ENCODE measurements around the gene CEP70. TPM values are rescaled to one million over a fixed set of nuclear protein-coding genes. Genes with fewer than 3 reads are reported as not detected.
"Not testable (repeated sequence)": the region's sequence is repeated elsewhere in the genome, so short reads cannot be mapped to it uniquely, and the experiment has no call there.

The CEP70 gene
- total RNA-seq, 3 donors from 2014 or later, result 29.7 to 56.9 (median 37.9) TPM

DNA sequence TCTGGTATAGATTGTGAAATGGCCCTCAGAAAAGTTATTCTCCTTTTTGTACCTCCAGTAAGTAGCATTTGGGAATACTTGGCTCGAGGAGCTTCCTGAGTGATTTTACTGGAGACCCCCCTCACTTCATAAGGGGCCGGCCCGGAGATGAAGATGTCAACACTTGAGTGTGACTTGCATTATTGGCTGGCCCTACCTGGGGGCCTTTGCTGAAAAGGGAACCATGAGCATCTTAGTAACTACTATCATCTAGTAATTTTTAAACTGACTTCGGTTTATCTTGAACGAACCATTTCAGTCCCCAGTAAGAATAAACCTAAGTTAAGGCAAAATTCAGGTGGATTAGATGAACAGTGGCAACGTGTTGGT is 15.8 kb upstream of the CEP70 start:
- DNase-seq (no peak), ATAC-seq (no peak)
- Histone ChIP-seq H3K9me3 (no peaks in the 10 kb centered on the region), H3K4me3 (no peak overlapping the region), H3K36me3 (ENCODE audit: low read depth) (no peaks in the 10 kb centered on the region), H3K4me1 (ENCODE audit: low read depth) (peaks cover 8% of the 10 kb centered on the region)
- TF ChIP-seq, protein P1, sequence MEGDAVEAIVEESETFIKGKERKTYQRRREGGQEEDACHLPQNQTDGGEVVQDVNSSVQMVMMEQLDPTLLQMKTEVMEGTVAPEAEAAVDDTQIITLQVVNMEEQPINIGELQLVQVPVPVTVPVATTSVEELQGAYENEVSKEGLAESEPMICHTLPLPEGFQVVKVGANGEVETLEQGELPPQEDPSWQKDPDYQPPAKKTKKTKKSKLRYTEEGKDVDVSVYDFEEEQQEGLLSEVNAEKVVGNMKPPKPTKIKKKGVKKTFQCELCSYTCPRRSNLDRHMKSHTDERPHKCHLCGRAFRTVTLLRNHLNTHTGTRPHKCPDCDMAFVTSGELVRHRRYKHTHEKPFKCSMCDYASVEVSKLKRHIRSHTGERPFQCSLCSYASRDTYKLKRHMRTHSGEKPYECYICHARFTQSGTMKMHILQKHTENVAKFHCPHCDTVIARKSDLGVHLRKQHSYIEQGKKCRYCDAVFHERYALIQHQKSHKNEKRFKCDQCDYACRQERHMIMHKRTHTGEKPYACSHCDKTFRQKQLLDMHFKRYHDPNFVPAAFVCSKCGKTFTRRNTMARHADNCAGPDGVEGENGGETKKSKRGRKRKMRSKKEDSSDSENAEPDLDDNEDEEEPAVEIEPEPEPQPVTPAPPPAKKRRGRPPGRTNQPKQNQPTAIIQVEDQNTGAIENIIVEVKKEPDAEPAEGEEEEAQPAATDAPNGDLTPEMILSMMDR (IDR thresholded peaks at IDR 0.05), result no peak
- intact Hi-C loops (cut with DNase I, micrococcal nuclease), result no loop called here

DNA sequence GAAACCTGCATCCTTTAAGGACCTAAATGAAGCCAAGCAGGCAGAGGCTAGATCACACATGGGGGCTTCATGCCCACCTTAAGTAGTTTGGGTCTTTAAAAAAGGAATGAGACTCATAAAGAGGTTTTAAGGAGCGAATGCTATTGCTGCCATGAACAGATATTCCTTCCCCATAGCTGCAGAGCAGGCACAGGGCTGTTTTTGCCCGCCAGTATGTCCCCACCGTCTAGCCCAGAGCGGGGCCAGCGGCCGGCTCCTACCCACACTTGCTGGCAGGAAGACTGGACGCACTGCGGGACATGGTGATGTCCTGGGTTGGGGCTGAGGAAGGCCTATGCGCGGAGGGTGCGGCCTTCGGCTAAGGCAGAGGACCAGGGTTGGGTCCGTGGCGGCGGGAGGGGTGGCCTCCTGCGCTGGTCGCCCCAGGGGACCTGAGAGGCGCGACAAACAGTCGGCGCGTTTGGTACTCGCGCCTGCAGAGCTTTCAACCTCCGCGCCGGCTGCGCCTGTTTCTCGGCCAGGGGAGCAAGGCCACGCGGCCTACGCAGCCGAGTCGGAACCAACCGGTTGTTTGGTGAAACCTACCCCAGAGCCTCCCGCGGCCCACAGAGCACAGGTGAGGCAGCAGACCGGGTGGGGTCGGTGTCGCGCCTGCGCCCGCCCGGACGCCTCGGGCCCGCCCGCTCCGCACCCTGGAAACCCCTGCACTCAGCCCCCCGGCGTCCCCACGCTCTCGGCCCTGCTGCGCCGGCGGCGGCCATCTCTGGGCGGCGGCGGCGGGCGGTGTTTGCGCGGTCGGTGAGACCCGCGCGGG is 14.5 kb upstream of the CEP70 start, which contains the start of gene FAIM:
TSS of gene FAIM (plus strand) at position 450 of the 814 bp plus-strand sequence. CDS start 10,956 bp downstream, outside the sequence.
- Histone ChIP-seq H3K9me3 (no peaks in the 10 kb centered on the region), H3K36me3 (ENCODE audit: low read depth) (no peaks in the 10 kb centered on the region), H3K4me1 (ENCODE audit: low read depth) (peaks cover 8% of the 10 kb centered on the region), H3K4me3 (peak within 1 kb of the TSS; percentile 31)
- ATAC-seq, result peak; percentile 84
- intact Hi-C loops (cut with DNase I, micrococcal nuclease), result no loop called here
- TF ChIP-seq, protein P1 (IDR thresholded peaks at IDR 0.05), result no peak
- peak; percentile 72 to 84 (median 81) for DNase-seq

DNA sequence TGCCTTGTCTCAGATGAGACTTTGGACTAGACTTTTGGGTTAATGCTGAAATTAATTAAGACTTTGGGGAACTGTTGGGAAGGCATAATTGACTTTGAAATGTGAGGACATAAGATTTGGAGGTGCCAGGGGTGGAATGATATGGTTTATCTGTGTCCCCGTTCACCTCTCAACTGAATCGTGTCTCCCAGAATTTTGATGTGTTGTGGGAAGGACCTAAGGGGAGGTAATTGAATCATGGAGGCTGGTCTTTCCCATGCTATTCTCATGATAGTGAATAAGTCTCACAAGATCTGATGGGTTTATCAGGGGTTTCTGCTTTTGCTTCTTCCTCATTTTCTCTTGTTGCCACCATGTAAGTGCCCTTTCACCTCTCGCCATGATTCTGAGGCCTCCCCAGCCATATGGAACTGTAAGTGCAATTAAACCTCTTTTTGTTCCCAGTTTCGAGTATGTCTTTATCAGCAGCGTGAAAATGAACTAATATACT is 10.1 kb upstream of the CEP70 start:
- H3K4me1 ChIP-seq (ENCODE audit: low read depth); intact Hi-C loops (cut with DNase I, micrococcal nuclease); H3K36me3 ChIP-seq (ENCODE audit: low read depth); H3K4me3 ChIP-seq; ATAC-seq; H3K9me3 ChIP-seq; DNase-seq: not testable (repeated sequence)

DNA sequence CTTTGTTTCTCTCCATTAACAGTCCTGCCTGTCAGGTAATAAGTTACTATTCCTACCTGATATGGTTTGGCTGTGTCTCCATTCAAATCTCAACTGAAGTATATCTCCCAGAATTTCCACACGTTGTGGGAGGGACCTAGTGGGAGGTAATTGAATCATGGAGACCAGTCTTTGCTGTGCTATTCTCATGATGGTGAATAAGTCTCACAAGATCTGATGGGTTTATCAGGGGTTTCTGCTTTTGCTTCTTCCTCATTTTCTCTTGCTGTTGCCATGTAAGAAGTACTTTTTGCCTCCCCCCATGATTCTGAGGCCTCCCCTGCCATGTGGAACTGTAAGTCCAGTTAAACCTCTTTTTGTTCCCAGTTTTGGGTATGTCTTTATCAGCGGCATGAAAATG is 7.6 kb upstream of the CEP70 start:
- DNase-seq; H3K4me1 ChIP-seq (ENCODE audit: low read depth); H3K36me3 ChIP-seq (ENCODE audit: low read depth); ATAC-seq; H3K9me3 ChIP-seq; H3K4me3 ChIP-seq; intact Hi-C loops (cut with DNase I, micrococcal nuclease): not testable (repeated sequence)

DNA sequence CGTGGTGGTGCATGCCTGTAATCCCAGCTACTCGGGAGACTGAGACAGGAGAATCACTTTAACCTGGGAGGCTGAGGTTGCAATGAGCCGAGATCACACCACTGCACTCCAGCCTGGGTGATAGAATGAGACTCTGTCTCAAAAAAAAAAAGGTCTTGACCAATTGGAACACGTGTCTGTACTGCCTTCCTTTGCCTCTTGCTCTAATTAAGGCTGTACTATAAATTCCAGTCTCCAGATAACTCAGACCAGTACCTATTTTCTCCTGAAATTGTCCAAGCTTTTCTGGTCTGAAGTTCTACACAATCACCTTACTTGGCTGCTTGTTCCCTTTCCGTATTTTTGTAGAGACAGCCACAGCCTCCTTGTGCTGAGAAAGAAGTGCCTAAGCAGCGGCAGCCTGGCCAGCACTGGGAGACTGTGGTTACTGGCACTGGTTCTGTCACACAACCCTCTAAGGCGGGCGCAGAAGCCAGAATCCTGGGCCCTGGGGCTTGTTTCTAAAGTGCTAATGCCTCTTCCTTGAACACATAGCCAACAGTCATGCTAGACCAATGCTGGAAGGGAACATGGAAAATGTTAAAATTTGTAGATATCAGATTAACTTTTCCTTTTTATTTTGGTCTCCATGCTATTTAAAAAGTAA is 6.2 kb upstream of the CEP70 start:
- Histone ChIP-seq H3K4me1 (ENCODE audit: low read depth) (no peaks in the 10 kb centered on the region), H3K36me3 (ENCODE audit: low read depth) (no peaks in the 10 kb centered on the region), H3K9me3 (peaks cover 5% of the 10 kb centered on the region), H3K4me3 (no peak overlapping the region)
- ATAC-seq (no peak), DNase-seq (no peak)
- TF ChIP-seq, protein P1 (IDR thresholded peaks at IDR 0.05), result no peak
- intact Hi-C loops (cut with DNase I, micrococcal nuclease), result no loop called here

DNA sequence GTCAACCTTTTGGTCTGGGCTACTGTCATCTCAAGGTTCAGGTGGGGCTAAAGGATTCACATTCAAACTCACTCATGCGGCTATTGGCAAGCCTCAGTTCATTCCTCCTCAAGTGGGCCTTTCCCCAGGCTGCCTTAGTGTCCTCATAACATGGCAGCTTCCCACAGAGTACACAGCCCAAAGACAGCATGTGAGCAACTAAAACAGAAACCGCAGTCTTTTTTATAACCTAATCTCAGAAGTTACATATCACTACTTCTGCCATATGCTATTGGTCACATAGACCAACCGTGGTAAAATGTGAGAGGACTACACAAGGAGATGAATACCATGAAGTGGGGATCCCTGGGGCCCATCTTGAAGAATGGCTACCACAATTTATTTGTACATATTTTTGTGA is 4.5 kb upstream of the CEP70 start:
- ATAC-seq, result no peak
- Histone ChIP-seq H3K36me3 (ENCODE audit: low read depth) (no peaks in the 10 kb centered on the region), H3K9me3 (peaks cover 5% of the 10 kb centered on the region), H3K4me1 (ENCODE audit: low read depth) (no peaks in the 10 kb centered on the region), H3K4me3 (no peak overlapping the region)
- TF ChIP-seq, protein P1 (IDR thresholded peaks at IDR 0.05), result no peak
- intact Hi-C loops (cut with DNase I, micrococcal nuclease), result loop anchor here (5.0 to 10.0 kb wide), 2 partner anchors 184 to 324 kb away; no protein-coding TSS in a partner anchor
- no peak for DNase-seq

DNA sequence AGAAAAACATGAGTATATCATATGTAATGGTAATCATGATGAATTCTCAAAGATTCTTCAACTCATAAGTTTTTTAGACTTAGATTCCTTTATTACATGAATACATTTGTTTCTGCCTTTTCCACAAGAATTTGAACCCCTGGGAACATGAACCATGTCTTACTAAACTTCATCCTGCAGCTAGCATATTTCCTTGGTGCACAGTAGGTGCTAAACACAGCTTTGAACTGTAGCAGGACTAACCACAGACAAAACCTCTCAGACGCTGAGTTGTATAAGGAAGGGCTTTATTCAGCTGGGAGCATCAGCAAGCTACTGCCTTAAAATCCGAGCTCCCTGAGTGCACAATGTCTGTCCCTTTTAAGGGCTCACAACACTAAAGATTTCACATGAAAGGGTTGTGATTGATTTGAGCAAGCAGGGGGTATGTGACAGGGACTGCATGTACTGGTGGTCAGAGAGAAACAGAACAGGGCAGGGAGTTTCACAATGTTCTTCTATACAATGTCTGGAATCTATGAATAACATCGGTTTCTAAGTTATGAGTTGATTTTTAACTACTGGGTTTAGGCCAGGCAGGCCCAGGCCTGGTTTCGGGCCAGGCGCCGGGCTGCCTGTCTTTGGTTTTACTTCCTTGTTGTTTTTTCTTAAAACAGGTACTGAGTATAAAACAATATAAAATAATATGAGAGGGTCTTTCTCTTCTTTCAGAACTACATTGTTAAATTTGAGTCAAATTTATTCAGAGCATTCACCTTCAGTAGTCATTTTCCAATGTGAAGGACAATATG is 3.3 kb upstream of the CEP70 start:
- peaks cover 11% of the 10 kb centered on the region for H3K4me1 ChIP-seq (ENCODE audit: low read depth)
- ATAC-seq; H3K9me3 ChIP-seq; H3K36me3 ChIP-seq (ENCODE audit: low read depth); H3K4me3 ChIP-seq: not testable (repeated sequence)
- intact Hi-C loops (cut with DNase I, micrococcal nuclease), result loop anchor here (5.0 to 10.0 kb wide), 2 partner anchors 183 to 325 kb away; no protein-coding TSS in a partner anchor
- DNase-seq, result peak in 2 of 3 donors; percentile 62 to 71
